Gastrocnemius medialis (tissue), 4 donors: ENCODE measurements around the gene SEH1L. TPM values are rescaled to one million over a fixed set of nuclear protein-coding genes. Genes with fewer than 3 reads are reported as not detected.

Experiments used
- ATAC-seq, 2 donors: fragments of 150-250 bp; one replicate each; pipeline ENCODE4 v1.9.1; 2016
- DNase-seq, 2 donors: peaks; one replicate each; pipeline ENCODE4 v3.0.0-alpha.2; 2019
- H3K27ac ChIP-seq, 4 donors: fragments of 200-600 bp; sonication (generic); 1 replicate in 1 of 4; 2 replicates in 3 of 4; pipeline ENCODE4 v1.5.1; 2016 to 2018; ENCODE audit warnings: mild to moderate bottlenecking in 2 of 4, moderate library complexity in 1 of 4
- H3K27me3 ChIP-seq, 3 donors: fragments of 200-600 bp; sonication (generic) in 2 of 3; 1 replicate in 1 of 3; 2 replicates in 2 of 3; pipeline versions ENCODE4 v1.5.1 to v1.6.0; 2016 to 2019; ENCODE audit warnings: mild to moderate bottlenecking in 1 of 3, moderate library complexity in 1 of 3
- H3K36me3 ChIP-seq, 2 donors: fragments of 200-600 bp; sonication (generic) in 1 of 2; one replicate each; pipeline ENCODE4 v1.5.1; 2017 to 2018
- H3K4me1 ChIP-seq, 2 donors: fragments of 200-600 bp; sonication (generic) in 1 of 2; one replicate each; pipeline ENCODE4 v1.5.1; 2016 to 2017; ENCODE audit warnings: mild to moderate bottlenecking in 2 of 2
- H3K4me3 ChIP-seq, 4 donors: fragments of 200-600 bp; sonication (generic) in 3 of 4; 1 replicate in 1 of 4; 2 replicates in 3 of 4; pipeline ENCODE4 v1.5.1; 2016 to 2019; ENCODE audit warnings: mild to moderate bottlenecking in 2 of 4
- H3K9me3 ChIP-seq, 3 donors: fragments of 200-600 bp; sonication (generic) in 2 of 3; 1 replicate in 1 of 3; 2 replicates in 2 of 3; pipeline ENCODE4 v1.5.1; 2016 to 2019
- CTCF ChIP-seq, 5 experiments: fragments of 450-650 bp in 3 of 5; fragments of 200-600 bp in 2 of 5; sonication (generic) in 2 of 5; IDR thresholded peaks in 4 of 5; conservative IDR thresholded peaks in 1 of 5; 1 replicate in 4 of 5; 2 replicates in 1 of 5; pipeline ENCODE4 v1.5.1; 2016 to 2019; ENCODE audit warnings: antibody characterized with exemption in 5 of 5, mild to moderate bottlenecking in 3 of 5, moderate library complexity in 3 of 5
- POLR2A ChIP-seq, 2 donors: fragments of 450-650 bp; IDR thresholded peaks; one replicate each; pipeline ENCODE4 v1.6.1; 2017; ENCODE audit warnings: antibody characterized with exemption in 2 of 2, mild to moderate bottlenecking in 2 of 2, moderate library complexity in 2 of 2
- in situ Hi-C, 4 donors: fragments of 200-750 bp; cut with MboI; loops; one replicate each; pipeline versions ENCODE4 v1.15.0 to v1.8.0; 2017; ENCODE audit warnings: low sequenced_read_pairs in 4 of 4
- intact Hi-C: fragments of 100-400 bp; cut with DNase I; formaldehyde crosslinking; loops from one replicate; pipeline ENCODE4 v1.15.1; 2023; ENCODE audit warnings: low total_unique reads
- total RNA-seq, 4 donors: library from RNA; depleted of rRNA; stranded (reverse); fragments of >200 nt; gene quantifications; one replicate each; pipeline versions ENCODE4 v1.1.0 to v1.2.3, GENCODE V29; 2016

The SEH1L gene
- total RNA-seq, 4 donors from 2014 or later = 19.8 to 29.9 (median 28.2) TPM

- peaks cover 0 to 11% of the 10 kb centered on the region in 2 donors for H3K36me3 ChIP-seq
- in situ Hi-C loops (no loop called here), intact Hi-C loops (no loop called here)
- DNase-seq = no peak
- H3K4me1 ChIP-seq = no peaks in the 10 kb centered on the region
- no peak for ATAC-seq
- no peaks in the 10 kb centered on the region for H3K27me3 ChIP-seq
- H3K27ac ChIP-seq = no peak overlapping the region
- no peak overlapping the region for H3K4me3 ChIP-seq
- TF ChIP-seq POLR2A (IDR thresholded peaks at IDR 0.05) (no peak), CTCF (IDR thresholded peaks at IDR 0.05 in 4 of 5, conservative IDR thresholded peaks at IDR 0.05 in 1 of 5) (no peak)
- H3K9me3 ChIP-seq = no peaks in the 10 kb centered on the region
Measured at GRCh38 chr18:13036622-13037320, 89.0 kb downstream of the SEH1L start.

Other genes starting within 250 kb of the SEH1L start
- gene CEP76, start 245.3 kb upstream of the SEH1L start, total RNA-seq = 1 to 10 TPM; 5.4 to 9.1 (median 6.8) TPM
- gene PSMG2, start 245.0 kb upstream of the SEH1L start, total RNA-seq = 10 to 100 TPM; 49.6 to 94.2 (median 63.4) TPM
- 10 to 100 TPM; 17.0 to 20.0 (median 17.5) TPM for gene PTPN2, start 63.8 kb upstream of the SEH1L start, total RNA-seq
- 1 to 10 TPM; 6.8 to 8.3 (median 7.3) TPM for gene CEP192, start 43.4 kb downstream of the SEH1L start, total RNA-seq